SK-N-SH treated with all-trans-retinoic acid at 6 μM for 48 hours (cell line): Measurements from ENCODE around the gene KCND2.

Experiments
- ARNTL ChIP-seq: fragments of 450-650 bp; formaldehyde crosslinking; IDR thresholded peaks from 2 replicates; pipeline ENCODE4 v1.5.0; 2020; ENCODE audit warnings: low read depth, mild to moderate bottlenecking, moderate library complexity, borderline replicate concordance
- CSDC2 ChIP-seq: fragments of 250-450 bp; sonication (Bioruptor Pico); IDR thresholded peaks from 2 replicates; pipeline ENCODE4 v1.5.0; 2020; ENCODE audit warnings: mild to moderate bottlenecking, moderate library complexity
- OSR1 ChIP-seq: fragments of 250-450 bp; sonication (Bioruptor Pico); IDR thresholded peaks from 2 replicates; pipeline ENCODE4 v1.8.0; 2022; ENCODE audit warnings: moderate library complexity, mild to moderate bottlenecking, inconsistent platforms
- PPARA ChIP-seq: fragments of 250-450 bp; sonication (Bioruptor Pico); IDR thresholded peaks from 2 replicates; pipeline ENCODE4 v1.5.0; 2020; ENCODE audit warnings: mild to moderate bottlenecking, borderline replicate concordance
- ZC3H10 ChIP-seq: fragments of 250-450 bp; sonication (Bioruptor Pico); IDR thresholded peaks from 2 replicates; pipeline ENCODE4 v1.5.1; 2021; ENCODE audit warnings: mild to moderate bottlenecking, moderate library complexity
- ZNF70 ChIP-seq: fragments of 450-650 bp; formaldehyde crosslinking; IDR thresholded peaks from 2 replicates; pipeline ENCODE4 v1.5.0; 2020; ENCODE audit warnings: mild to moderate bottlenecking, moderate library complexity
- TF ChIP-seq, protein P1 (sequence below): fragments of 250-450 bp; sonication (Bioruptor Pico); IDR thresholded peaks from 2 replicates; pipeline ENCODE4 v1.5.1; 2021; ENCODE audit warnings: mild to moderate bottlenecking, moderate library complexity
- TF ChIP-seq, protein P2 (sequence below): fragments of 250-450 bp; sonication (Bioruptor Pico); IDR thresholded peaks from 2 replicates; pipeline ENCODE4 v1.5.1; 2020; ENCODE audit warnings: low read depth, mild to moderate bottlenecking, moderate library complexity

DNA sequence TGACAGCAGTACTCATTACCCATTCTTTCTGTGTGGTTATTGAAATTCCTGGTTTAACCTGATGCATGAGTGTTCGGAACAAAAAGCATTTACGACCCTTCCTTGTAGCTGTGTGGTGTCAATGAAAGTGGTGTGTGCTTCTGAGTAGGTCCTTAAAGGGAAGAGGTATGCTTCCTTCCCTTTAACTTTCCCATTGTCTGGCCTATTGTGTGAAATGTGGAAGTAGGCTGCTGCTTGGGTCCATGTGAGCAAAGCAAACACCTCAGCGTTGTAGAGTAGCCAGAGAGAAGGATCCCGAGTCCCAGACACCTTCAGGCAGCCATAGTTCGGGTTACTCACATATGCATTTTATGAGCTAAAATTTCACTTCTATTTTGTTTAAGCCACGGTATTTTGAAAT is 510.3 kb downstream of the KCND2 start:
- TF ChIP-seq CSDC2 (CRISPR knock-in tag) (no peak), OSR1 (CRISPR knock-in tag) (no peak), PPARA (no peak), ARNTL (CRISPR knock-in tag) (no peak), ZC3H10 (no peak), ZNF70 (CRISPR knock-in tag) (no peak)
- TF ChIP-seq, protein P1, sequence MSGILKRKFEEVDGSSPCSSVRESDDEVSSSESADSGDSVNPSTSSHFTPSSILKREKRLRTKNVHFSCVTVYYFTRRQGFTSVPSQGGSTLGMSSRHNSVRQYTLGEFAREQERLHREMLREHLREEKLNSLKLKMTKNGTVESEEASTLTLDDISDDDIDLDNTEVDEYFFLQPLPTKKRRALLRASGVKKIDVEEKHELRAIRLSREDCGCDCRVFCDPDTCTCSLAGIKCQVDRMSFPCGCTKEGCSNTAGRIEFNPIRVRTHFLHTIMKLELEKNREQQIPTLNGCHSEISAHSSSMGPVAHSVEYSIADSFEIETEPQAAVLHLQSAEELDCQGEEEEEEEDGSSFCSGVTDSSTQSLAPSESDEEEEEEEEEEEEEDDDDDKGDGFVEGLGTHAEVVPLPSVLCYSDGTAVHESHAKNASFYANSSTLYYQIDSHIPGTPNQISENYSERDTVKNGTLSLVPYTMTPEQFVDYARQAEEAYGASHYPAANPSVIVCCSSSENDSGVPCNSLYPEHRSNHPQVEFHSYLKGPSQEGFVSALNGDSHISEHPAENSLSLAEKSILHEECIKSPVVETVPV (CRISPR knock-in tag): no peak
- TF ChIP-seq, protein P2, sequence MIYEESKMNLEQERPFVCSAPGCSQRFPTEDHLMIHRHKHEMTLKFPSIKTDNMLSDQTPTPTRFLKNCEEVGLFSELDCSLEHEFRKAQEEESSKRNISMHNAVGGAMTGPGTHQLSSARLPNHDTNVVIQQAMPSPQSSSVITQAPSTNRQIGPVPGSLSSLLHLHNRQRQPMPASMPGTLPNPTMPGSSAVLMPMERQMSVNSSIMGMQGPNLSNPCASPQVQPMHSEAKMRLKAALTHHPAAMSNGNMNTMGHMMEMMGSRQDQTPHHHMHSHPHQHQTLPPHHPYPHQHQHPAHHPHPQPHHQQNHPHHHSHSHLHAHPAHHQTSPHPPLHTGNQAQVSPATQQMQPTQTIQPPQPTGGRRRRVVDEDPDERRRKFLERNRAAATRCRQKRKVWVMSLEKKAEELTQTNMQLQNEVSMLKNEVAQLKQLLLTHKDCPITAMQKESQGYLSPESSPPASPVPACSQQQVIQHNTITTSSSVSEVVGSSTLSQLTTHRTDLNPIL (CRISPR knock-in tag): no peak
